Testis (tissue), 3 donors: ENCODE measurements around the gene MMAB. TPM values are rescaled to one million over a fixed set of nuclear protein-coding genes. Genes with fewer than 3 reads are reported as not detected.

Experiments
- DNase-seq: peaks from one replicate; pipeline ENCODE4 v3.0.0-alpha.2; 2019
- H3K27ac ChIP-seq, 2 donors: fragments of 200-600 bp; sonication (generic); one replicate each; pipeline ENCODE4 v1.5.1; 2019
- H3K27me3 ChIP-seq: fragments of 200-600 bp; sonication (generic); one replicate; pipeline ENCODE4 v1.5.1; 2019
- H3K36me3 ChIP-seq: fragments of 200-600 bp; sonication (generic); one replicate; pipeline ENCODE4 v1.5.1; 2017; ENCODE audit warnings: low read depth; ENCODE audit errors: missing control alignments
- H3K4me1 ChIP-seq: fragments of 200-600 bp; sonication (generic); one replicate; pipeline ENCODE4 v1.5.1; 2019
- H3K4me3 ChIP-seq, 2 donors: fragments of 200-600 bp; sonication (generic); one replicate each; pipeline ENCODE4 v1.5.1; 2017 to 2019
- H3K9me3 ChIP-seq: fragments of 200-600 bp; sonication (generic); one replicate; pipeline ENCODE4 v1.5.1; 2017
- CTCF ChIP-seq, 3 experiments: fragments of 450-650 bp in 2 of 3; fragments of 200-600 bp in 1 of 3; sonication (generic) in 1 of 3; IDR thresholded peaks; one replicate each; pipeline ENCODE4 v1.5.1; 2016 to 2019; ENCODE audit warnings: antibody characterized with exemption in 3 of 3, mild to moderate bottlenecking in 2 of 3, moderate library complexity in 1 of 3
- POLR2A ChIP-seq: fragments of 450-650 bp; IDR thresholded peaks from one replicate; pipeline ENCODE4 v1.6.1; 2017; ENCODE audit warnings: antibody characterized with exemption, mild to moderate bottlenecking, moderate library complexity
- WGBS, 2 donors: methylation state at CpG; one replicate each; pipeline ENCODE4 v1.1.5; 2018; 5-methylcytosine and 5-hydroxymethylcytosine counted together
- intact Hi-C: fragments of 100-400 bp; cut with DNase I; formaldehyde crosslinking; loops from one replicate; pipeline ENCODE4 v1.15.1; 2023; ENCODE audit warnings: low total_unique reads
- polyA plus RNA-seq: library from polyadenylated mRNA; stranded (reverse); fragments of 350-450 nt; fragmentation: Illumina TruSeq; extraction: RNeasy Lipid Tissue Mini Kit (QIAGEN cat#74804); gene quantifications from one replicate; pipeline ENCODE4 v1.2.3, GENCODE V29; 2014; ENCODE audit warnings: low read depth, low replicate concordance; ENCODE audit not compliant: insufficient read depth
- total RNA-seq, 2 donors: library from RNA; depleted of rRNA; stranded (reverse); fragments of >200 nt; gene quantifications; one replicate each; pipeline ENCODE4 v1.2.3, GENCODE V29; 2016

Gene MMAB
- total and polyA plus RNA-seq, 3 donors from 2014 or later, result 23.6 to 45.2 (median 26.4) TPM

- no peak for TF ChIP-seq POLR2A
- no peaks in the 10 kb centered on the region for H3K9me3 ChIP-seq
- WGBS, 2 donors, result 93% methylated on average over 6 of the region's 6 CpGs
- H3K27me3 ChIP-seq, result no peaks in the 10 kb centered on the region
- H3K36me3 ChIP-seq, result no peaks in the 10 kb centered on the region
- intact Hi-C loops, result no loop called here
- no peak overlapping the region for H3K27ac ChIP-seq
- H3K4me3 ChIP-seq, result no peak overlapping the region
- no peak for DNase-seq
- H3K4me1 ChIP-seq, result peaks cover 28% of the 10 kb centered on the region
Observed at GRCh38 chr12:109542876-109543275, 30.4 kb downstream of the MMAB start.

- DNase-seq, result no peak
- 67 to 76% methylated on average over 2 of the region's 2 CpGs for WGBS, 2 donors
- Histone ChIP-seq H3K36me3 (no peaks in the 10 kb centered on the region), H3K27me3 (no peaks in the 10 kb centered on the region), H3K4me3 (no peak overlapping the region), H3K9me3 (no peaks in the 10 kb centered on the region), H3K27ac (peak overlapping the region in 1 of 2 donors; percentile 74), H3K4me1 (peaks cover 28% of the 10 kb centered on the region)
- TF ChIP-seq CTCF (IDR thresholded peaks at IDR 0.05) (no peak), POLR2A (no peak)
- intact Hi-C loops, result no loop called here
Observed at GRCh38 chr12:109542014-109542413, 31.3 kb downstream of the MMAB start.

DNA sequence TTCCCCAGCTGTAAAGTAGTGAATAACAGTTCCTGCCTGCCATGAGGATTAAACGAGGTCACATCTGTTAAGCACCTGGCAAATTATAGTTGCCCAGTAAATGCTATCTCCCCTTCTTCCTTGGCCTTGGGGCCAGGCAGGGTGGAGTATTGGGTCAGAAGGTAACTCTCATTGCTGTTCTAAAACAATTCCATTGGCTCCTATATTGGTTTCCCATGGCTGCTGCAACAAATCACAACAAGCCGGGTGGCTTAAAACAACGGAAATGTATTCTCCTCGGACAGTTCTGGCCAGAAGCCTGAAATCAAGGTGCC lies 31.9 kb downstream of the MMAB start:
- H3K27ac ChIP-seq, result peak overlapping the region; percentile 21 to 74
- TF ChIP-seq CTCF (IDR thresholded peaks at IDR 0.05) (no peak), POLR2A (no peak)
- H3K36me3 ChIP-seq, result no peaks in the 10 kb centered on the region
- intact Hi-C loops, result no loop called here
- DNase-seq, result no peak
- 53 to 56% methylated on average over 4 of the region's 4 CpGs for WGBS, 2 donors
- no peaks in the 10 kb centered on the region for H3K9me3 ChIP-seq
- no peak overlapping the region for H3K4me3 ChIP-seq
- no peaks in the 10 kb centered on the region for H3K27me3 ChIP-seq
- peaks cover 28% of the 10 kb centered on the region for H3K4me1 ChIP-seq

DNA sequence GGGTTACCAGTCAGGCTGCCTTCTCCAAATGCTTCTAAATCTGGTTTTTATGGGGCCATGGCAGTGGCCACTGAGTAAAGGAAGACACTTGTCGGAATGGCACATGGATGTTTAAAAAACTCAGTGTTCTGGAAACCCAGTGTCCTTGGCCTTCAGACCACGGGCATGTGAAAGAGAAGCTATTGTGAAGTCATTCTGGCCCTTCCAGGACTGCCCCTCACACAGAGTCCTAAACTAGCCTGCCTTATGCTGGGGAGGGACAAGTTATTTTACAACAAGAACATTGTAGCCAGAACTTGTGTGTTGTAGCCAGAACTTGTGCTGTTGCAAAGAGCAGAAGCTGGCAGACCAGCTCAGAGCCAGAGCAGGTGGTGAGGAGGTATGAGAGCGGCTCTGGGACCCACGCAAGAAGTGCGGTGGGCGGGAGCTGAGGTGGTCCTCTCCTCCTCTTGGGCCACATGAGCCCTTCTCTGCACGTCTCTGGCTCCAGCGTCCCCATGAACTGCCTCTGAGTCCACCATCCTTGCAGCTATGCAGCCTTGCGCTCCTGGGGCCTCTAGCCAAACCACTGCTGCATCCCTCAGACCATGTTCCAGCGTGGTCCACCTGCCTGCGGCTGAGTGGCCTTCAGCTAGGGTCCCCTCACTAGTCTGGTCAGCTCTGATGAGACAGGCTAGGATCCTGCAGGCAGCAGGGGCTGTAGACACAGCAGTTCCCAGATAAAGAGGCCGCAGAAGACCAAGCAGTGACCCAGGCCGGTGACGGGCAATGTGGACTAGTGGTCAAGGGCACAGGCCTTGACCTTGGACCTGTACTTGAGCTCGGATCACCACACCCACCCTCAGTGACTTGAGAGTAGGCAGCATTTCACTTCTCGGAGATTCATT lies 32.5 kb downstream of the MMAB start:
- Histone ChIP-seq H3K4me1 (peaks cover 28% of the 10 kb centered on the region), H3K4me3 (no peak overlapping the region), H3K27ac (peak overlapping the region; percentile 21 to 74), H3K36me3 (no peaks in the 10 kb centered on the region), H3K27me3 (no peaks in the 10 kb centered on the region), H3K9me3 (no peaks in the 10 kb centered on the region)
- intact Hi-C loops, result no loop called here
- DNase-seq, result peak; percentile 73
- WGBS, 2 donors, result 50 to 68% methylated on average over 14 to 16 of the region's 16 CpGs
- TF ChIP-seq CTCF (IDR thresholded peaks at IDR 0.05) (no peak), POLR2A (no peak)

GRCh38 chr12:109539508-109539907 lies 33.8 kb downstream of the MMAB start:
- Histone ChIP-seq H3K4me1 (peaks cover 28% of the 10 kb centered on the region), H3K4me3 (no peak overlapping the region), H3K36me3 (no peaks in the 10 kb centered on the region), H3K9me3 (no peaks in the 10 kb centered on the region), H3K27me3 (no peaks in the 10 kb centered on the region), H3K27ac (no peak overlapping the region)
- TF ChIP-seq POLR2A (no peak), CTCF (IDR thresholded peaks at IDR 0.05) (no peak)
- 71 to 85% methylated on average over 9 of the region's 9 CpGs for WGBS, 2 donors
- DNase-seq, result no peak
- intact Hi-C loops, result no loop called here
